ENCODE data around the gene UBASH3B.

GRCh38 chr11:122676638-122677037 is 21.1 kb downstream of the UBASH3B start:
- TF ChIP-seq CTCF (IDR thresholded peaks at IDR 0.05; ENCODE audit: poor library complexity) (no peak), EZH2 (IDR thresholded peaks at IDR 0.05; ENCODE audit: borderline replicate concordance) (no peak), EZH2phosphoT487 (IDR thresholded peaks at IDR 0.05; ENCODE audit: low read depth, severe bottlenecking, unreplicated experiment) (no peak)
